ENCODE data around the gene B3GAT2.

Gene B3GAT2

DNA sequence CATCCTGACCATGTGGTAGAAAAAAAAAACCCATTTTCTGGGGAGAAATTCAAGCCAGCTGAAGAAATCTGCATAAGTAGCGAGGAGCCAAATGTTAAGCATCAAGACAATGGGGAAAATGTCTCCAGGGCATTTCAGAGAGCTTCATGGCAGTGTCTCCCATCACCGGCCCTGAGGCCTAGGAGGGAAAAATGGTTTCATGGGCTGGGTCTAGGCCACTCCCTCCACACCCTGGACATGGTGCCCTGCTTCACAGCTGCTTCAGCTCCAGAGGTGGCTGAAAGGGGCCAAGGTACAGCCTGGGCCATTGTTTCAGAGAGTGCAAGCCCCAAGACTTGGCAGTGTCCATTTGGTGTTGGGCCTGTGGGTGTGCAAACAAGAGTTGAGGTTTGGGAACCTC is 34.4 kb upstream of the B3GAT2 start:
- no peaks in the 10 kb centered on the region for H3K9me3 ChIP-seq (ENCODE audit: control insufficient read depth, insufficient read depth, low read depth, low read length)
- CTCF ChIA-PET = no interaction called here

DNA sequence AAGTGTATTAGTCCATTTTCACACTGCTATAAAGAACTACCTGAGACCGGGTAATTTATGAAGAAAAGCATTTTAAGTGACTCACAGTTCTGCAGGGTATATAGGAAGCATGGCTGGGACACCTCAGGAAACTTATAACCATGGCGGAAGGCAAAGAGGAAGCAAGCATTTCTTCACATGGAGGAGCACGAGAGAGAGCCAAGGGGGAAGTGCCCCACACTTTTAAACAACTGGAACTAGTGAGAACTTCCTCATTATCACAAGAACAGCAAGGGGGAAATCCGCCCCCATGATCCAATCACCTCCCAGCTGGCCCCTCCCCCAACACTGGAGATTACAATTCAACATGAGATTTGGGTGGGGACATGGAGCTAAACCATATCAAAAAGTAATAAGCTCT is 28.3 kb upstream of the B3GAT2 start:
- no peaks in the 10 kb centered on the region for H3K9me3 ChIP-seq (ENCODE audit: control insufficient read depth, insufficient read depth, low read depth, low read length)
- no peaks in the 10 kb centered on the region for H3K36me3 ChIP-seq (ENCODE audit: control insufficient read depth in 2 of 2, insufficient read depth in 1 of 2, low read length in 2 of 2)
- ChIA-PET CTCF (no interaction called here), POLR2A (no interaction called here)
- no peak overlapping the region for H3K4me3 ChIP-seq (ENCODE audit: low read depth, low read length)
- no peaks in the 10 kb centered on the region for H3K4me1 ChIP-seq (ENCODE audit: control insufficient read depth, insufficient read depth, low read length)
- H3K27ac ChIP-seq (ENCODE audit: extremely low read depth, low read depth, low read length) = no peak overlapping the region
- TF ChIP-seq ZNF10 (tag by site-specific recombination; IDR thresholded peaks at IDR 0.05) = no peak
- TF ChIP-seq HOXA7 (CRISPR knock-in tag; IDR thresholded peaks at IDR 0.05; ENCODE audit: borderline replicate concordance) = no peak
- TF ChIP-seq ZNF398 (tag by site-specific recombination; IDR thresholded peaks at IDR 0.05) = no peak
- TF ChIP-seq ZSCAN16 (tag by site-specific recombination; IDR thresholded peaks at IDR 0.05) = no peak

More for the DNA sequence above, 34.4 kb upstream of the B3GAT2 start:
- Histone ChIP-seq H3K4me3 (ENCODE audit: low read depth, low read length) (no peak overlapping the region), H3K4me1 (ENCODE audit: control insufficient read depth, insufficient read depth, low read length) (no peaks in the 10 kb centered on the region), H3K36me3 (ENCODE audit: control insufficient read depth in 2 of 2, insufficient read depth in 1 of 2, low read length in 2 of 2) (no peaks in the 10 kb centered on the region), H3K27ac (ENCODE audit: extremely low read depth, low read depth, low read length) (no peak overlapping the region)
- POLR2A ChIA-PET = no interaction called here
- peak; percentile 58 for TF ChIP-seq ZNF585B (tag by site-specific recombination; IDR thresholded peaks at IDR 0.05)
- TF ChIP-seq KLF9 (tag by site-specific recombination; IDR thresholded peaks at IDR 0.05; ENCODE audit: low read depth) = no peak

DNA sequence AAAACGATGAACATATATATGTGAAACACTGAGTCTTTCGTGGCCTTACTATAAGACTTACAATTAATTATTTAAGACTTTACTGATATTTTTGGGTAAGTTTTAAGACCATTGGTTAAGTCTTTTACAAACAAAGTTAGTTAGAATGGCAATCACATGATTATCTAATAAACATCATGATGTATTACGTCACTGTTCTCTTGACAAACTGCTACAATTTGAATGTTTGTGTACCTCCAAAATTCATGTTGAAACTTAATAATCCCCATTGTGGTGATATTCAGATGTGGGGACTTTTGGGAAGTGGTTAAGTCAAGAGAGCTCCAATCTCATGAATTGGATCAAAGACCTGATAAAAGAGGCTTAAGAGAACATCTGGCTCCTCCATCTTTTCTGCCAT is 25.9 kb upstream of the B3GAT2 start:
- TF ChIP-seq ZNF202 (tag by site-specific recombination; IDR thresholded peaks at IDR 0.05; ENCODE audit: borderline replicate concordance) = no peak
- TF ChIP-seq ZNF24 (tag by site-specific recombination; IDR thresholded peaks at IDR 0.05) = no peak
- no peak for TF ChIP-seq ZBTB7A (tag by site-specific recombination; IDR thresholded peaks at IDR 0.05; ENCODE audit: low read depth)
- TF ChIP-seq ZNF16 (tag by site-specific recombination; IDR thresholded peaks at IDR 0.05; ENCODE audit: low read depth) = no peak
- TF ChIP-seq TRIM28 (IDR thresholded peaks at IDR 0.05; ENCODE audit: borderline replicate concordance, low read length) = no peak
- no peak for TF ChIP-seq ZNF776 (tag by site-specific recombination; IDR thresholded peaks at IDR 0.05; ENCODE audit: borderline replicate concordance)
- TF ChIP-seq ZNF513 (tag by site-specific recombination; IDR thresholded peaks at IDR 0.05) = no peak
- no peak for TF ChIP-seq ZNF354C (tag by site-specific recombination; IDR thresholded peaks at IDR 0.05; ENCODE audit: borderline replicate concordance, low read depth)
- TF ChIP-seq ZNF239 (tag by site-specific recombination; IDR thresholded peaks at IDR 0.05) = no peak
- no peak for TF ChIP-seq ZNF157 (tag by site-specific recombination; IDR thresholded peaks at IDR 0.05)
- TF ChIP-seq, protein P1, sequence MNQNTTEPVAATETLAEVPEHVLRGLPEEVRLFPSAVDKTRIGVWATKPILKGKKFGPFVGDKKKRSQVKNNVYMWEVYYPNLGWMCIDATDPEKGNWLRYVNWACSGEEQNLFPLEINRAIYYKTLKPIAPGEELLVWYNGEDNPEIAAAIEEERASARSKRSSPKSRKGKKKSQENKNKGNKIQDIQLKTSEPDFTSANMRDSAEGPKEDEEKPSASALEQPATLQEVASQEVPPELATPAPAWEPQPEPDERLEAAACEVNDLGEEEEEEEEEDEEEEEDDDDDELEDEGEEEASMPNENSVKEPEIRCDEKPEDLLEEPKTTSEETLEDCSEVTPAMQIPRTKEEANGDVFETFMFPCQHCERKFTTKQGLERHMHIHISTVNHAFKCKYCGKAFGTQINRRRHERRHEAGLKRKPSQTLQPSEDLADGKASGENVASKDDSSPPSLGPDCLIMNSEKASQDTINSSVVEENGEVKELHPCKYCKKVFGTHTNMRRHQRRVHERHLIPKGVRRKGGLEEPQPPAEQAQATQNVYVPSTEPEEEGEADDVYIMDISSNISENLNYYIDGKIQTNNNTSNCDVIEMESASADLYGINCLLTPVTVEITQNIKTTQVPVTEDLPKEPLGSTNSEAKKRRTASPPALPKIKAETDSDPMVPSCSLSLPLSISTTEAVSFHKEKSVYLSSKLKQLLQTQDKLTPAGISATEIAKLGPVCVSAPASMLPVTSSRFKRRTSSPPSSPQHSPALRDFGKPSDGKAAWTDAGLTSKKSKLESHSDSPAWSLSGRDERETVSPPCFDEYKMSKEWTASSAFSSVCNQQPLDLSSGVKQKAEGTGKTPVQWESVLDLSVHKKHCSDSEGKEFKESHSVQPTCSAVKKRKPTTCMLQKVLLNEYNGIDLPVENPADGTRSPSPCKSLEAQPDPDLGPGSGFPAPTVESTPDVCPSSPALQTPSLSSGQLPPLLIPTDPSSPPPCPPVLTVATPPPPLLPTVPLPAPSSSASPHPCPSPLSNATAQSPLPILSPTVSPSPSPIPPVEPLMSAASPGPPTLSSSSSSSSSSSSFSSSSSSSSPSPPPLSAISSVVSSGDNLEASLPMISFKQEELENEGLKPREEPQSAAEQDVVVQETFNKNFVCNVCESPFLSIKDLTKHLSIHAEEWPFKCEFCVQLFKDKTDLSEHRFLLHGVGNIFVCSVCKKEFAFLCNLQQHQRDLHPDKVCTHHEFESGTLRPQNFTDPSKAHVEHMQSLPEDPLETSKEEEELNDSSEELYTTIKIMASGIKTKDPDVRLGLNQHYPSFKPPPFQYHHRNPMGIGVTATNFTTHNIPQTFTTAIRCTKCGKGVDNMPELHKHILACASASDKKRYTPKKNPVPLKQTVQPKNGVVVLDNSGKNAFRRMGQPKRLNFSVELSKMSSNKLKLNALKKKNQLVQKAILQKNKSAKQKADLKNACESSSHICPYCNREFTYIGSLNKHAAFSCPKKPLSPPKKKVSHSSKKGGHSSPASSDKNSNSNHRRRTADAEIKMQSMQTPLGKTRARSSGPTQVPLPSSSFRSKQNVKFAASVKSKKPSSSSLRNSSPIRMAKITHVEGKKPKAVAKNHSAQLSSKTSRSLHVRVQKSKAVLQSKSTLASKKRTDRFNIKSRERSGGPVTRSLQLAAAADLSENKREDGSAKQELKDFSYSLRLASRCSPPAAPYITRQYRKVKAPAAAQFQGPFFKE (tag by site-specific recombination; IDR thresholded peaks at IDR 0.05; ENCODE audit: borderline replicate concordance) = no peak
- TF ChIP-seq ZNF501 (tag by site-specific recombination; IDR thresholded peaks at IDR 0.05) = no peak
- POLR2A ChIA-PET = no interaction called here
- Histone ChIP-seq H3K36me3 (ENCODE audit: control insufficient read depth in 2 of 2, insufficient read depth in 1 of 2, low read length in 2 of 2) (no peaks in the 10 kb centered on the region), H3K4me3 (ENCODE audit: low read depth, low read length) (no peak overlapping the region), H3K9me3 (ENCODE audit: control insufficient read depth, insufficient read depth, low read depth, low read length) (no peaks in the 10 kb centered on the region), H3K27ac (ENCODE audit: extremely low read depth, low read depth, low read length) (no peak overlapping the region), H3K4me1 (ENCODE audit: control insufficient read depth, insufficient read depth, low read length) (no peaks in the 10 kb centered on the region)
- CTCF ChIA-PET = interaction anchor here (0.6 to 0.7 kb wide), 2 partner anchors 41 to 141 kb away, joined by 3 read pairs; no protein-coding TSS in a partner anchor
